ENCODE measurements around the gene SLC8B1.

SLC8B1 gene

DNA sequence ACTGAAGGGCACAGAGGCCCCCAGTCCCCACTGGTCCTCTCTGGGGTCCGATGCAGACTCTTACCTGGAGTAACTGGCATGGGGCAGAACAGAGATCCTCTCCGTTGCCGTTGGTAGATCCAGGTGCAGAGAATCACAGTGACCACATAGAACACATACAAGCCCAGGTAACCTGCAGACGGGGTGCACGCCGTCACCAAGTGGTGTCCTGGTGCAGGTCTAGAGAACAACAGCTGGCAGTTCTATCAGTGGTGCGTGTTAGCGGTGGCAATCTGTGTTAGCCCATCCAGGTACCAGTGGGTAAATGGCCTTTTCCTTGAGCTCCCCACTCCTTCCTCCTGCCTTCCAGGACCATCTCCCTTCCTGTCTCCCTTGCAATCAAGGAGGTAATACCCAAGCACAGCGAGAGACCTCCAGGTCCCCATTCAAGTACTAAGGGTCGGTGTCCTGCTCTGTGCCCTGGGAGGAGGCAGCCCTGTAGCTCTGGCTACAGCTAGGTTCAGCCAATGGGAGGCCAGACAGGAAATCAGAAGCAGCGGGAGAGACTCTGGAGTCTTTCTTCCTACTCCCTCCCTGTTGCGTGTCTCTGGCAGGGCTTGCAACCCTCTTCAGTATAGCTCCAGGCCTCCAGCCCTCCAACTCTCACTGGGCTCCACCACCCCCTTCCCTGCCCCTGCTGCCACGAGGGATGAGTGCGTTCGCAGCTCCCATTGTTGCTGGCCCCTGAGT is 15.8 kb downstream of the SLC8B1 start:
- intact Hi-C loops (cut with DNase I; ENCODE audit: low total_unique reads): no loop called here
- TF ChIP-seq, protein P1, sequence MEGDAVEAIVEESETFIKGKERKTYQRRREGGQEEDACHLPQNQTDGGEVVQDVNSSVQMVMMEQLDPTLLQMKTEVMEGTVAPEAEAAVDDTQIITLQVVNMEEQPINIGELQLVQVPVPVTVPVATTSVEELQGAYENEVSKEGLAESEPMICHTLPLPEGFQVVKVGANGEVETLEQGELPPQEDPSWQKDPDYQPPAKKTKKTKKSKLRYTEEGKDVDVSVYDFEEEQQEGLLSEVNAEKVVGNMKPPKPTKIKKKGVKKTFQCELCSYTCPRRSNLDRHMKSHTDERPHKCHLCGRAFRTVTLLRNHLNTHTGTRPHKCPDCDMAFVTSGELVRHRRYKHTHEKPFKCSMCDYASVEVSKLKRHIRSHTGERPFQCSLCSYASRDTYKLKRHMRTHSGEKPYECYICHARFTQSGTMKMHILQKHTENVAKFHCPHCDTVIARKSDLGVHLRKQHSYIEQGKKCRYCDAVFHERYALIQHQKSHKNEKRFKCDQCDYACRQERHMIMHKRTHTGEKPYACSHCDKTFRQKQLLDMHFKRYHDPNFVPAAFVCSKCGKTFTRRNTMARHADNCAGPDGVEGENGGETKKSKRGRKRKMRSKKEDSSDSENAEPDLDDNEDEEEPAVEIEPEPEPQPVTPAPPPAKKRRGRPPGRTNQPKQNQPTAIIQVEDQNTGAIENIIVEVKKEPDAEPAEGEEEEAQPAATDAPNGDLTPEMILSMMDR (IDR thresholded peaks at IDR 0.05): no peak
- Histone ChIP-seq H3K36me3 (peaks cover 37 to 89% (median 53%) of the 10 kb centered on the region in 3 donors), H3K4me1 (no peaks in the 10 kb centered on the region), H3K4me3 (no peak overlapping the region), H3K27me3 (no peaks in the 10 kb centered on the region), H3K9me3 (no peaks in the 10 kb centered on the region), H3K27ac (no peak overlapping the region)
- DNase-seq: no peak

DNA sequence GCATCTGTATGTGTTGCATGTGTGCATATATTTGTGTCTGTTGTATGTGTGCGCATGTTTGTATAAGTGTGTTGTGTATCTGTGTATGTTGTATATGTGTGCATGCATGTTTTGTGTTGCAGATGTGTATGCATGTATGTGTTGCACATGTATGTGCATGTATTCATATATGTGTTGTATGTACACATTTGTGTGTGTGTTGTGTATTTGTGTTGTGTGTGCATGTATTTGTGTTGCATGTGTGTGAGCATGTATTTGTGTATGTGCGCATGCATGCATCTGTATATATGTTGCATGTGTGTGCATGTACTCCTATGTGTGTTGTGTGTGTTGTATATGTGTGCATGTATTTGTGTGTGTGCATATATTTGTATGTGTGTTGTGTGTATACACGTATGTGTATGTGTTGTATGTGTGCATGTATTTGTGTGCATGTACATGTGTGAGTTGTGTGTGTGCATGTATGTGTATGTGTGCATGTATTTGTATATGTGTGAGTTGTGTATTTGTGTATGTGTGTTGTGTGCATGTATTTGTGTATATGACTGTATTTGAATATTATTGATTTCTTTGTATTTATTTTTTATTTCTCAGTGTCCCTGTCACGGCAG is 16.8 kb downstream of the SLC8B1 start:
- Histone ChIP-seq H3K27me3 (no peaks in the 10 kb centered on the region), H3K4me3 (no peak overlapping the region), H3K36me3 (peaks cover 38 to 95% (median 59%) of the 10 kb centered on the region in 3 donors), H3K4me1 (no peaks in the 10 kb centered on the region), H3K27ac (no peak overlapping the region), H3K9me3 (no peaks in the 10 kb centered on the region)
- no peak for DNase-seq
- intact Hi-C loops (cut with DNase I; ENCODE audit: low total_unique reads): no loop called here
- TF ChIP-seq, protein P1 (IDR thresholded peaks at IDR 0.05): no peak

DNA sequence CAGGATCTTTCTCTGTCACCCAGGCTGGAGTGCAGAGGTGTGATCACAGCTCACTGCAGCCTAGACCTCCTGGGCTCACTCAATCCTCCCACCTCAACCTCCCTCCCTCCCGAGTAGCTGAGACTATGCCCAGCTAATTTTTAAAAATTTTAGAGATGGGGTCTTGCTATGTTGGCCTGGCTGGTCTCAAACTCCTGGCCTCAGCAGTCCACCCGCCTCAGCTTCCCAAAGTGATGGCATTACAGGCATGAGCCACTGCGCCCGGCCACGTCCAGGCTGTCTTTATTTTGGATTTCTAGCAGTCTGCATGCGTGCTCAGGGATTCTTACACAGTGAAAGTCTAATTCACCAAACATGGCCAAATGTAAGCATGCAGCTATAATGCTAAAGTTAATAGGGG is 17.8 kb downstream of the SLC8B1 start:
- H3K4me1 ChIP-seq: no peaks in the 10 kb centered on the region
- intact Hi-C loops (cut with DNase I; ENCODE audit: low total_unique reads): no loop called here
- TF ChIP-seq, protein P1 (IDR thresholded peaks at IDR 0.05): no peak
- peaks cover 39 to 91% (median 62%) of the 10 kb centered on the region in 3 donors for H3K36me3 ChIP-seq
- no peaks in the 10 kb centered on the region for H3K27me3 ChIP-seq
- DNase-seq: no peak
- no peak overlapping the region for H3K4me3 ChIP-seq
- no peak overlapping the region for H3K27ac ChIP-seq
- no peaks in the 10 kb centered on the region for H3K9me3 ChIP-seq

DNA sequence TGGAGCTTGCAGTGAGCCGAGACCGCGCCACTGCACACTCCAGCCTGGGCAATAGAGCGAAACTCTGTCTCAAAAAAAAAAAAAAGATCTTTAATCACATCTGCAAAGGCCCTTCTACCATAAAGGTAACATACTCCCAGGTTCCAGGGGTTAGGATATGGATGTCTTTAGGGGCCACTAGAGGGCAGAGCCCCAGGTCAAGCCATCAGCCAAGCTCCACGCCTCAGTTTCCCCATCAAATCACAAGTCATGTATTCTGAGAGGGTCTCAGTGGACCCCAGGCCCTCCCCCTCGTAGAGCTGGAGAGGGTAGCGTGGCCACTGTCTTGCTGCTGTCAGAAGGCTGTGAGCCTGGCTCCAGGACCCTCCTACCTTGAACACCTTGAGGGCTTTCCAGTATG is 18.8 kb downstream of the SLC8B1 start:
- peaks cover 43 to 96% (median 68%) of the 10 kb centered on the region in 3 donors for H3K36me3 ChIP-seq
- DNase-seq: no peak

DNA sequence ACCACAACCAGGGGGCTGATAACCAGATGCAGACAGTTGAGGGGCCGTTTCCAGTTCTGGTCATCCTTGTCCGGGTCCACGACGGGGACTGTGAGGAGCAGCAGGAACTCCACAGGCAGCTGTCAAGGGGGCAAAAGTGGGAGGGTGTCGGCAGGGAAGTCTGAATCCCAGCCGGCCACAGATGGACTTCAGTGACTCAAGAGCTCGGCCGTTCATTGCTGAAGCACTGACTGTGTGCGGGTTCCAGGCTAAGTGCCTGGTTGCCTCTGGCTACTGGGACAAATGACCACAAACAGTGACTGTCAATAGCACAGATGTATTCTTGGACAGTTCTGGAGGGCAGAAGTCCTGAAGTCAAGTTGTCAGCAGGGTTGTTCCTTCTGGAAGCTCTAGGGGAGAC is 19.6 kb downstream of the SLC8B1 start:
- TF ChIP-seq, protein P1 (IDR thresholded peaks at IDR 0.05): no peak
- DNase-seq: no peak
- Histone ChIP-seq H3K4me3 (no peak overlapping the region), H3K4me1 (no peaks in the 10 kb centered on the region), H3K36me3 (peaks cover 43 to 96% (median 68%) of the 10 kb centered on the region in 3 donors), H3K27me3 (no peaks in the 10 kb centered on the region), H3K9me3 (no peaks in the 10 kb centered on the region), H3K27ac (no peak overlapping the region)
- intact Hi-C loops (cut with DNase I; ENCODE audit: low total_unique reads): no loop called here

More for the DNA sequence above, 18.8 kb downstream of the SLC8B1 start:
- no peaks in the 10 kb centered on the region for H3K9me3 ChIP-seq
- H3K27ac ChIP-seq: no peak overlapping the region
- intact Hi-C loops (cut with DNase I; ENCODE audit: low total_unique reads): no loop called here
- TF ChIP-seq, protein P1 (IDR thresholded peaks at IDR 0.05): no peak
- no peaks in the 10 kb centered on the region for H3K4me1 ChIP-seq
- H3K27me3 ChIP-seq: no peaks in the 10 kb centered on the region
- no peak overlapping the region for H3K4me3 ChIP-seq
